HG02970 (cell line): ENCODE measurements around the gene TMC5.
"Not testable (repeated sequence)": the region's sequence is repeated elsewhere in the genome, so short reads cannot be mapped to it uniquely, and the experiment has no call there.

Experiments used
- ATAC-seq: cut with Tn5 transposase; IDR thresholded peaks from one replicate; pipeline ENCODE4 v1.9.1; 2021; ENCODE audit warnings: mild to moderate bottlenecking, moderate library complexity, moderate number of reproducible peaks; ENCODE audit not compliant: unreplicated experiment, low FRiP score

TMC5 gene

DNA sequence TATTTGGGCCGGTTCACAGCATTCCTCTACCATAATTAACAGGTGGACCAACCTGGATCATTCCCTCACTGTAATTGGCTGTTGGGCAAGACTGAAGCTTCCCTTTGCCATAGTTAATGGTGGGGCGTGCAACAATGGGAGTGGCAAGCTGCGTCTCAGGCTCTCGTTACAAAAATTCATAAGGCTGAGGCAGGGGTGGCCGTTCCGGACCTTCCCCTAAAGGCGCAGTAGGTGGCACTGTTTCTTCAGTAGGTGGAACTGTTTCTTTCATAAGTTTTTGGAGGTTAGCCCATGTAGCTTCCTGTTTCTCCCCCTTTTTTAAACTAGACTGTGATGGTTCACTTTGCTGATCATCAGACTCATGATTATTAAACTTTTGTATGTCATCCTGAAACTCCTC lies 17.0 kb upstream of the TMC5 start:
- ATAC-seq = no peak

DNA sequence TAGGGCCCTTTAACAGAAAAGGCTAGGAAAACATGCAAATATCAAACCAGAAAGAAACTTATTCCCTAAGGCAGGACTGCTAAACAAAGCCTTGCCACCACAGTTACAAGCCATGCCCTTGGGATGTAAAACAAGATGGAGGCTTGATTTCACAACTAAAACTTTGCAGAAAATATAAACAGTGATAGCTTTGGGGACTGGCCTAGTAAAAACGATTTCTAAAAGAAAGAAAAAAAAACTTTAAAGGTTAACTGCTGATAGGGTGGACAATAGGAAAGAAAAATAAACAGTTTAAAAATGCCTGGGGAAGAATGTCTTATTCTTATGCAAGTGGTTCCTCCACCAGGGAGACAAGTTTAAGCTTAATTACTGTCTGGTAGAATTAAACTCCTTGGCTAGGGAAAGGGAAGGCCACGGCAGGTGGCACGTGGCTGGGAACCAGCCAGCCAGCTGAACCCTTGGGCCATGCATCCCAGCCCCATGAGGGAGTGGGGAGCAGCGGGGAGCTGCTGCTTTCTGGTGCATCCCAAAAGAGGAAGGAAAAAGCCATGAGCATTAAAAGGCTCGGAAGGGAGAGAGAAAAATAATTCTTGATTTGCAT lies 10.7 kb upstream of the TMC5 start:
- no peak for ATAC-seq

DNA sequence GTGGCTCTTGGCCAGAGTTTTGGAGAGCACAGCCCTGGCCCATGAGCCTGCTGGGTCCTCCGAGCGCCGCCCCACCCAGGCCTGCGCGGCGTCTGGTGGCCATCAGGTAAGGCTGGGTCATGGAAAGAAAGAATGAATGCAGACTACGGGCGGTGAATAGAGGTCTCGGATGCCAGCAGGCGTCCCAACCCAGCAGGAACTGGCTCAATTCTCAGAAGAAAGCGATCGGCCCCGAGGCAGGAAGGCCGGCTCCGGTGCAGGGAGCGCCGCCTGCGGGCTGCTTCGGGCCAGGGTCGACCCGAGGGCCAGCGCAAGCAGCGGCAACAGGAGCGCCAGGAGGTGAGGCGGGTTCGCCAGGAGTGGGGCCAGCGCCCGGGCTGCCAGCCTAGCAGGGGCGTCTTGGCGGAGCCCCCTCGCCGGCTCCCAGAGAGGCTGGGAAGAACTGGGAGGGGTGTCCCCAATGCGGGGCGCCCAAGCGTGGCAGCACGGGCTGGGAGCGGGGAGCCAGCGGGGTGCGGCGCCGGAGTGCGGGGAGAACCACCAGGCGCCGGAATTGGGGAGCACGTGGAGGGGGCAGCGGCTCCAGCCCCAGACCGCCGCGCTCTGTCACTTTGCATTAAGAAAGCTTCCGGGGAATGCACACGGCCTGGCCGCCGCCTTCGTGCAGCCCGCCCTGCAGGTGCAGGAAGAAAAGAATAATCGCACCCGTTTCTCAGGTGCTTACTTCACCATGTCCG lies 7.1 kb upstream of the TMC5 start:
- ATAC-seq = no peak

DNA sequence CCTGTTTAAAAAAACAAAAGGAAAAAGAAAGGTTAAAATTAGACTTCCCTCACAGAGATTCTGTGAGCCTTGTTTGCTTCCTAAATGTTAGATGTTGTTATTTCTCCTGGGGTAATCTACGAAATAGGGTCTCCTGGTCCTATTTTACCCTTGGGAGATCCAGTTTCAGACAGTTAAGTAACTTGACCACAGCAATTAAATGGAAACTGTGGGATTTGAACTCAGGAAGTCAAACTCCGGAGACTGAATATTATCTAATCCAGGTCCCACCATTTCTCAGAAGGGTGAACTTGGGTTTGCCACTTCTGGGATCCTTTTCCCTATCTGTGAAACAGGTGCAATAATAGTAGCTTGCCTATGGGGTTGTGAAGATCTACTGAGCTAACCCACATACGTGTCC lies 6.4 kb upstream of the TMC5 start:
- no peak for ATAC-seq

DNA sequence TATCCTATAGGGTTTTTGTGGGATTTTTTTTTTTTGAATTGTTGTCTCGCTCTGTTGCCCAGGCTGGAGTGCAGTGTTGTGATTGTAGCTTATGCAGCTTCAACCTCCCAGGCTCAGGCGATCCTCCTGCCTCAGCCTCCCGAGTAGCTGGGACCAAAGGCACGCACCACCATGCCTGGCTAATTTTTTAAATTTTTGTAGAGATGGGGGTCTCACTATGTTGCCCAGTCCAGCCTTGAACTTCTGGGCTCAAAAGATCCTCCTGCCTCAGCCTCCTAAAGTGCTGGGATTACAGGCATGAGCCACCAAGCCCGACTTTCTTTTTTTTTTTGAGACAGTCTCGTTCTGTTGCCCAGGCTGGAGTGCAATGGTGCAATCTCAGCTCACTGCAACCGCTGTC lies 5.6 kb upstream of the TMC5 start:
- not testable (repeated sequence) for ATAC-seq

DNA sequence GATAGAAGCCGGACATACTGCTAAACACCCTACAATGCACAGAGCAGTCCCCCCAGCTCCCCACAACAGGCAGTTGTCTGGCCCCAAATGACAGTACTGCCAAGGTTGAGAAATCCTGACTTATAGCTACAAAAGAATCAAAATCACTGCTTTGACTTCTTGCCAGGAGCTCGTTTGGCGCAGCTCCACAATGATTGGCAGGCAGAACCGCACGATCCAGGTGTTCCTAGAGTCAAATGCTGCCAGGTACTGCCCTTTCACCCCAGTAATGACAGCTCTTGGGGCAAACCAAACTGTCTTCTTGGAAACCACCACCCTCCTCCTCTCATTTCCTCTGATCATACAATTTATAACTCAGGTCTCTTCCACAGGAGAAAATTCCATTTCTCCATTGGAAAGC lies 2.2 kb upstream of the TMC5 start:
- no peak for ATAC-seq

DNA sequence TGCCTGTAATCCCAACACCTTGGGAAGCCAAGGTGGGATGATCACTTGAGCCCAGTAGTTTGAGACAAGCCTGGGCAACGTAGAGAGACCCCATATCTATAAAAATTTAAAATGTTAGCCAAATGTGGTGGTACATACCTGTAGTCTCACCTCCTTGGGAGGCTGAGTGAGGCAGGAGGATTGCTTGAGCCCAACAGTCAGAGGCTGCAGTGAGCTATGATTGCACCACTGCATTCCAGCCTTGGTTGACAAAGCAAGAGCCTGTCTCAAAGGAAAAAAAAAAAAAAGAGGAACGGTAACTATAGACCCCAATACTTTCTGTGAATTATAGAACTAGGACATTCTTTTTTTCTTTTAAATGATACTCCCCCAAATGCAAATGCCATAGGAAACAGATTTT lies 1.8 kb upstream of the TMC5 start:
- ATAC-seq = no peak

DNA sequence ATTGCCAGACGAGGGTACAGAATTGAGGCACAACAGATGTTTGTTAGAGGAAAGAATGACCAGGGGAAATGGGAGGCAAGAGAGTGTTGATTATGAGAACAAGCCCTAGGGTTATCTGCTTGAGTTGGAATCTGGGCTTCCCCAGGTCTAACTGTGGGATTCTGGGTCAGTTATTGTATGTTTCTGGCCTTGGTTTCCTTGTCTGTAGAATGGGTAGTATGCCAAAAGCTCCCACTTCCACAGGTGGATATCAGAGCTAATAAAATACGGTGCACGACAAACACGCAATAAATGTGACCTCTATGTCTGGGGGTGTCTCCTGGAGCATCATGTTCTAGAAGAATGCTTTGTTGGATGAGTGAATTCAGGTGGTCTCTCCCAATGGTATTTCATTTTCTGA lies 517 bp downstream of the TMC5 start:
- no peak for ATAC-seq

DNA sequence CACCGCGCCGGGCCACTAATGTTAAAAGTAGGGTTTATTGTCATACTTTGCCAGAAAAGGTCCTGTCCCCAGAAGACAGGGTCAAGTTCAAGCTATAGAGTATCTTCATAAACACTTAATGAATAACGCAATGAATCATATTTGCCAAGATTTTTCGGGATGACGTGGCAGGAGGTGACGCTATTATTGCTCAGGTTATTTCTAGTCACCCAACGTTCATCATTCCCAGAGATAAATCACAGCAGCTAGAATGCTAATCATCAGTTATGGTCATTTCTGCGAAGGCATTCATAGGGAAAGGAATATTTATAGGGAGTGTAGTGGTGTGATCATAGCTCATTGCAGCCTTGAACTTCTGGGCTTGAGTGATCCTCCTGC lies 2.0 kb downstream of the TMC5 start:
- no peak for ATAC-seq

DNA sequence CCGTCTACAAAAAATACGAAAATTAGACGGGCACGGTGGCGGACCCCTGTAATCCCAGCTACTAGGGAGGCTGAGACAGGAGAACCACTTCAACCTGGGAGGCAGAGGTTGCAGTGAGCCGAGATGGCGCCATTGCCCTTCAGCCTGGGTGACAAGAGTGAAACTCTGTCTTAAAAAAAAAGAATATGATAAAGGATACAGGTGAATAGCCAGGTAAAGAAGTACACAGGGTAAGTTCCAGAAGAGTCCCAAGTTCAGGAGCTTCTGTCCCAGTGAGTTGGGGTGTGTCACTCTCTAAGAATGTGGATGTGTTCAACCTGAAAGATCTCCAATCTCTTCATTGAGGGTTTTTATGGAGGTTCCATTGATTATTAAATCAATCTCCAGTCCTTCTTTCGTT lies 6.8 kb downstream of the TMC5 start:
- ATAC-seq = no peak

DNA sequence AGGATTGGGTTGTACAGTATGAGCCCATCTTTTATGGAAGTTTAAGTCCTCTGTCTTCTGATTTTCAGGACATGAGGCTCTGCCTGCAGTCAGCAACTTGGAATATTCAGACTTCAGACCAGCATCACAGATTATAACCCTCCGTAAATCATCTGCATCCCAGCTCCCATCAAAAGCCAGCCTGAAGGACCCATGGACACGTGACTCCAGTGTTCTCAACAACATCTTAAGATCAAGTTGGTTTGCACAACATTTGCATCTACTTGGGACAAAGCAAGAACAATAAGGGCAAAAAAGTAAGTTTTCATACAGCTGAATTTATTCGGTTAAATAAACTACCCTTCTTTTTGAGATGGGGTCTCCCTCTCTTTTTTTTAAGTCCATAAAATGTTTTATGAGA lies 12.7 kb downstream of the TMC5 start:
- ATAC-seq = no peak

DNA sequence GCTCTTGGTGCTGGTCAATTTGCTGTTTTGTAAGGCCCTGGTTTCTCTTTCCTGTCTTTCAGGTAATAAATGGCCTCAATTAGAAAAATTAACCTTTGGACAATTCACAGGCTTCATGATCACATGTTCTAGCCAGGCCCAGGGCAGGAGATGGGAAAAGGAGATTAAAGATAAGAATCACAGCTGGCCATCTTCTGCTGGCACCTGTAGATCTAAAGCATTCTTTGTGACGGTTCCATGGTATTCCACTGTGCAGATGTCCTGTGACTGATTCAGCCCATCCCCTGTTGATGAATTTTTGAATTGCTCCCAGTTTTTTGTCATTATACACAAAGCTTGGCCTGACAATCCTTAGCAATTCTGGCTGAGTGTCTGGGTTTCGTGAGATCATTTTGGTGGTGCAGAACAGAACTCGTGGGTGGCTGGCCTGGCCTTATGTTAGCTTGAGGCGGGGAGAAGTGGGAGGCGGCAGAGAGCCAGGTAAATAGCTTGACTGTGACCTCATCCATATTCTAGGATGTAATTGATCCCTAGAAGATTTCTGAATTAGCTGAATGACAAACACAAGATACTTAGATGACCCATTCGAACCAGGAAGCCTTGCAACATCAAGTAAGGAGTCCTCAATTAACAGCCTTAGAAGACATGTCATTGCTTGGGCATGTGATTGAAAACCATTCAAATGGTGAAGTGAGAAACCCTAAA lies 14.1 kb downstream of the TMC5 start:
- no peak for ATAC-seq

DNA sequence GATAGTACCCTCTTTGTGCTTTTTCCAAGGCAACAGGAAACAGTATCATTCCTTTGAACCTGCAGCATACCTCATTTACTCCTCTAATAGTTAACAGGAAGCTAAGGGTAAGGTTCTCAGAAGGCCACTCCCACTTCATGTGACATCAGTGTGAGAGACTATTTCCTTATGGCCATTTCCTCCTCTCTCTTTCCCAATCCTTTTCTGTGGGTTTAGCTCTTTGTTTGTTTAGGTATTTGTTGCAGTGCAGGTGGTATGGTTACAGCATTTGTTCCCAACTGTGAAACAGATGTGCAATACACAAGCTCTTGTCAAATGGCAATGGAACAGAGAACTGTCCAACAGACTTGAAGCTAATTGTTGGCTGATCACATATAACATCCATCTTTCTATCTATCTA lies 14.7 kb downstream of the TMC5 start:
- ATAC-seq = no peak

DNA sequence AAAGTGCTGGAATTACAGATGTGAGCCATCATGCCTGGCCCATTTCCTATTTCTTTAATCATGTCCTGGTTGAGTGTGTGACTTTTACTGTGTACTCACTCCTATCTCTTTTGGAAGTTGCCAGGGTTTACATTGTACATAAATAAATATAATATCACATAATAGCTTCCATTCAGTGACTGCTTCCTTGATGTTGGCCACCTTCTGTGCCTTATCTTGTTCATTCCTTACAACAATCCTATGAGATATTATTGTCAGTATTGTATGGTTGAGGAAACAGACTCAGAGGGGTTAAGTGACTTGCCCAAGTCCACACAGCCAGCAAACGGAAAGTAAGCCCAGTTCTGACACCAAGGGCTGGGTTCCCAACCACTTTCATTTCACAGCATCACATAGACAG lies 16.9 kb downstream of the TMC5 start:
- ATAC-seq = no peak

DNA sequence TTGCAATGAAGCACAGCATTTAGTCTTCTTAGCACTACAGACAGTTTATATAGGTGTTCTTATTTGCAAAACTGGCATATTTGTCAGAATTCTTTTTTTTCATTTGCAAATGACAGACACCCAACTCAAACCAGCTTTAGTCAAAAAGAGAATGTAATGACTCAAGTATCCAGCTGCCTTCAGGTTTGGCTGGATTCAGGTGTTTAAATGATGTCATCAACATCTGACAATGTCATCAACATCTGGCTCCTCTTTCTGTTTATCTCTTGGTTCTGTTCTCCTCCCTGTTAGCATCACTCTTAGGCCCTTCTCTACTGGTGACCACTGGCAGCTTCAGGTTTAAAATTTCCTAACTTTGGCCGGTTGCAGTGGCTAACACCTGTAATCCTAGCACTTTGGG lies 18.9 kb downstream of the TMC5 start:
- ATAC-seq = no peak

DNA sequence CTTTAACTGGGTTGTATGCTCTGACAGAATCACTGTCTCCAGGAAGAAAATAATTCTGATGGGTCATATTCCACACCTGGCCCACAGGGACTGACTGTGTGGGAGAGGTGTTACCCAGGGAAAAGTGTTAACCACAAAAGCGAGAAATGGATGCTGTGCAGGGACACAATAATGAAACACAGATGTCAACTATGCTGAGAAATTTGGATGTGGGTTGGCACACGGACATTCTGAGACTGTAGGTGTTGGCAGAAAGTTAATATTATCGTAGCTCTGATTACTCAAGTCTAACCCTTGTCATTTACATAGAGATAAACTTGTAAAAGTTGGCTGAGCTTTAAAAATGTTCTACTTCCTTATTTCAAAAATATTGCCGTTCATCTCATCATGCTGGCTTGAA lies 19.6 kb downstream of the TMC5 start:
- ATAC-seq = no peak

DNA sequence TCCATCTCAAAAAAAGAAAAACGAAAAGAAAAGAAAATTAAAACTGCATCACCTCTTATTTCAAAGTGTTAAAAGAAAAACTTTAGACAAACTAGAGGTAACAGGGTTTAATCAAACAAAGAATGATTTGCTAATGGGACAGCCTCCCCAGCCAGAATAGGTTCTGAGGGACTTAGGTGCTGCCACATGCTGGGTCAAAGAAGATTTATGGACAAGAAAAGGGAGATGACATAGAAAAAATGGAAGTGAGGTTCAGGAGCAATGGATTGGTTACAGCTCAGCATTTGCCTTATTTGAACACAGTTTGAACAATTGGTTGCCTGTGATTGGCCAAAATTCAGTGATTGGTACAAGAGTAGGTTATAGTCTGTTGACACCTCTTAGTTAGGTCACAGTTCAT lies 21.1 kb downstream of the TMC5 start:
- ATAC-seq = no peak

DNA sequence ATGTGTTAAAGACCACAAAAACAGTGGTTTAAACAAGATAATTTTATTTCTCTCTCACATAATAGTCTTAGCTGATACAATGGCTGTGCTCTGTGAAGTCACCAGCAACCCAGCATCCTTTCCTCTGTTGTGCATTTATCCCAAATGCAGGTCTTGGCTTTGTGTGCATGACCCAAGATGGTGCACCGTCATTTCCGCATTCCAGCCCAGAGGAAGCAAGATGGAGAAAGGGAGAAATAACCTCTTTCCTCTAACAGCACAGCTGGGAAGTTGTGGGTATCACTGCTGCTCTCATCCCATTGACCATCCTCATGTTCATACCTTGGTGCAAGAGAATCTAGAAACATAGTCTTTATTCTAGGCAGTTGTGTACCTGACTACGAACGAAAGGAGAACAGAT lies 21.8 kb downstream of the TMC5 start:
- no peak for ATAC-seq

DNA sequence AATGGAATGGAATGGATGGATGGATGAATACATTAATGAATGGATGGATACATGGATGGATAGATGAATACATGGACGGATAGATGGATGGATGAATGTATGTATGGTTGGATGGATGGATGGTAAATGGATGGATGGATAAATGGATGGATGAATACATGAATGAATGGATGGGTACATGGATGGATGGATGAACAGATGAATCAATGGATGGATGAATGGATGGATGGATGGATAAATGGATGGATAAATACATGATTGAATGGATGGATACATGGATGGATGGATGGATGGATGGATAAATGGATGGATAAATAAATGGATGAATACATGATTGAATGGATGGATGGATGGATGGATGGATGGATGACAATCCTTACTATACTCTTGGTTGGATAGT lies 26.0 kb downstream of the TMC5 start:
- ATAC-seq = no peak

DNA sequence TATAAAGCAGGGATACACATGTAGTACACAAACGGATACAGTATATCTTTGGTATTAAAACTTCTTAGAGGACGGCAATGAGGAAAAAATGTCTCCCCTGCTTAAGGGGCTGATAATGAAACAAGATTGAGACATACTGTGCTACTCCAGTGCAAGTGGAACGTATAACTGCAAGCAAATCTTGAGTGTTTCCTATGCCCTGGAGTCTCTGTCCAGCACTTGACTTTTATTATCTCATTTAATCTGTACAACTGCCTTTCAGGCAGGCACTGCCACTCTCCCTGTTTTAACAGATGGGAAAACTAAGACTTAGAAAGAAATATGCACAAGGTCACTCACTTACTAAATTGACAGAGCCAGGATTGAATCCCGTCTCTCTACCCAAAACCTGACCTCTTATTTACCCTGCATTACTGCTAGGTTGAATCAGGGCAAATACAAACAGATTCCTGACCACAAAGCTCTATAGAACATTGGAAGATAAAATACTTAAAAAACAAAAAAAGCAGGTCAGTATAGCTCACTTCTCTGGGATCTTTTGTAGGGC lies 28.7 kb downstream of the TMC5 start:
- no peak for ATAC-seq

DNA sequence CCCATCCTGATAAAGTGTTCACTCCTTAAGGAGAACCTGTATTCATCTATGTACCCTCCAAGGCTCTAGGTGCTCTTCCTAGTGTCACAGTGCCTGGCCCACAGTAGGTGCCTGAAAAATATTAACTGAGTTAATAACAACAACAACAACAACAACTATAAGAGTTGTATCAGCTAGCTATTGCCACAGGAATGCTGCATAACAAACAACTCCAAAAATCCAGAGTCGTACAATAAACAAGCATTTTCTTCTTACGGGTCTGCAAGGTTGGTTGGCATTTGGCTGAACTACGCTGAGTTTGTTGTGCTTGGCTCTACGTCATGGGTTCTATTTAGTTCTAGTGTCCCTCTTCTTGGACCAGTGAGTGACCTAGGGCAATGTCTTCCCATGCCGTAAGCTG lies 29.2 kb downstream of the TMC5 start:
- no peak for ATAC-seq

DNA sequence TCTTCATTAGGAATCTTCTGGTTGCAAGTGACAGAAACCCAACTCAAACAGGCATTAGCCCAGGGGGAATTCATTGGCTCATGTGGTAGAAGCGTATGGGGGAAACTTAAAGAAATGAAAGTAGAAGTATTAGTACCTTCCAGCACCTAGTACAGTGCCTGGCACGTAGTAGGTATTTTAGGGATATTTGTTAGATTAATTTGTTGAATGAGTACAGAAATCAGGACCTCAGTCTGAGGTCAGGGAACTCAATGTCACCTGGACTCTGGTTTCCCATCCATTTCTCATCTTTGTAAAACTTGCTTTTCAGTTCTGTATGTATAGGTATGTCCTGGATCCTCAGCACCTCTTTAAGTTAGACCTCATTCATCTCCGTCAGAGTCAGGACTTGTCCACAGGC lies 32.5 kb downstream of the TMC5 start:
- no peak for ATAC-seq
